ENCODE results near the gene XCL2.
"Not testable (repeated sequence)": the region's sequence is repeated elsewhere in the genome, so short reads cannot be mapped to it uniquely, and the experiment has no call there.

Gene XCL2

GRCh38 chr1:168582688-168583336, 39.0 kb upstream of the XCL2 start:
- DNase-seq (ENCODE audit: low read depth in 2 of 2) = peak; percentile 7 to 20
- H3K4me3 ChIP-seq (replicated peaks in 1 of 2; ENCODE audit: low read depth in 2 of 2, low read length in 2 of 2) = no peak overlapping the region
- no peak for TF ChIP-seq CTCF (IDR thresholded peaks at IDR 0.05; ENCODE audit: low read depth, low read length)

DNA sequence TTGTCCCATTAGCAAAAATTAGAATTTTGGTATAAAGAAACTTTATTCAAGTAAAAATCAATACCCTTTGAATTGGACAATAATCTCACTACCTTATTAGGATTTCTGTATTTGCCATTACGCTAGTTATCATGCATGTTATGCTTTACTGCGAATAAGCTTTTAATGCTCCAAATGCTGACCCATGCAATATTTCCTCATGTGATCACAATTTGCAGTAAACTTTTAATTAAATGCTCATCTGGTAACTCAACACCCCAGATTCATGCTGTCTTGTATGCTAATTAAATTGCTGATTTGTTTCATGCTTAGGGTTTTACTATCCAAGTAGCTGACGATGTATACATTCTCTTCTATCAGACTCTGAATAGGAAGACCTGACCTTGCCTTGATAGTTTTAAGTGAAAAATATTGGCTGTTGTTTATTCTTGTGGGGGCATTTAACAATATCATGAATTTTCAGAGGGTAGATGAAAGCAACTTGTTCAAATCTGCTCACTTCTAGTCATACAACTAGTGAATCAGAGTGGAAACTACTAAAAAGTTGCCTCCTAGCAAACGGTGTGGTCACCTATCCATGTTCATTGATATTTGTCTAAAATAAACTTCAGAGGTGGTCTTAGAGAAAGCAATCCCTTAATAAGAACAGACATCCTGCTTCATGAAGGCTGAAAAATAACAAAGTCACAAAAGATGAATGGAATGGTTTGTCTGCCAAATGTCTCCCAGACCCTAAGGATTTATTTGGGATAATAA, 38.2 kb upstream of the XCL2 start:
- H3K4me3 ChIP-seq (replicated peaks in 1 of 2; ENCODE audit: low read depth in 2 of 2, low read length in 2 of 2) = no peak overlapping the region
- no peak for TF ChIP-seq CTCF (IDR thresholded peaks at IDR 0.05; ENCODE audit: low read depth, low read length)
- DNase-seq (ENCODE audit: low read depth in 2 of 2) = no peak

GRCh38 chr1:168580991-168581390, 37.2 kb upstream of the XCL2 start:
- H3K4me3 ChIP-seq (replicated peaks in 1 of 2; ENCODE audit: low read depth in 2 of 2, low read length in 2 of 2); DNase-seq (ENCODE audit: low read depth in 2 of 2): not testable (repeated sequence)

DNA sequence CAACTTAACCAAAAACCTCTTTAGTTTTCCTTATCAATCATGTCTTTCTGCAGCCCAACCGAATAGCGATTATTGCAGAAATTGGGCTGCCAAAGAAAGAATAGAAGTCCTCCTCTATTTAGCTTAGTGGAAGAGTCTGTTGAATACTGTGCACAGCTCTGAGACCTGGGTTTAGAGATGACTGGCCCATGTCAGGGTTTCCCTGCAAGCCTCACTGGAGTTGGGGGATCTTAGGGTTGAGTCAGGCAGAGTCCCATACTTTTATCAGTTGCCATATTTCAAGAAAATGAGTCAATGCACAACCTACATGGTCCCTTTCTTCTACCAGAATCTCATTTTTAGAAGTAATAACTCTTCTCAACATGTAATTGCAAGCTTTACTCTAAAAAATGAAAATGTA, 36.5 kb upstream of the XCL2 start:
- not testable (repeated sequence) for H3K4me3 ChIP-seq (replicated peaks in 1 of 2; ENCODE audit: low read depth in 2 of 2, low read length in 2 of 2); DNase-seq (ENCODE audit: low read depth in 2 of 2)

- H3K4me3 ChIP-seq (replicated peaks in 1 of 2; ENCODE audit: low read depth in 2 of 2, low read length in 2 of 2); DNase-seq (ENCODE audit: low read depth in 2 of 2): not testable (repeated sequence)
Measured at GRCh38 chr1:168578531-168579185, 34.9 kb upstream of the XCL2 start.

- DNase-seq (ENCODE audit: low read depth in 2 of 2); H3K4me3 ChIP-seq (replicated peaks in 1 of 2; ENCODE audit: low read depth in 2 of 2, low read length in 2 of 2): not testable (repeated sequence)
Measured at GRCh38 chr1:168576245-168576688, 32.5 kb upstream of the XCL2 start, which contains the start of gene XCL1. TSS of gene XCL1 (plus strand) at chr1:168576605. CDS start at chr1:168576638, 33 bp downstream.

- DNase-seq (ENCODE audit: low read depth in 2 of 2) = peak; percentile 66 to 74
- TF ChIP-seq CTCF (IDR thresholded peaks at IDR 0.05; ENCODE audit: low read depth, low read length) = peak; percentile 47
- H3K4me3 ChIP-seq (replicated peaks in 1 of 2; ENCODE audit: low read depth in 2 of 2, low read length in 2 of 2) = not testable (repeated sequence)
Measured at GRCh38 chr1:168574234-168574633, 30.4 kb upstream of the XCL2 start.

DNA sequence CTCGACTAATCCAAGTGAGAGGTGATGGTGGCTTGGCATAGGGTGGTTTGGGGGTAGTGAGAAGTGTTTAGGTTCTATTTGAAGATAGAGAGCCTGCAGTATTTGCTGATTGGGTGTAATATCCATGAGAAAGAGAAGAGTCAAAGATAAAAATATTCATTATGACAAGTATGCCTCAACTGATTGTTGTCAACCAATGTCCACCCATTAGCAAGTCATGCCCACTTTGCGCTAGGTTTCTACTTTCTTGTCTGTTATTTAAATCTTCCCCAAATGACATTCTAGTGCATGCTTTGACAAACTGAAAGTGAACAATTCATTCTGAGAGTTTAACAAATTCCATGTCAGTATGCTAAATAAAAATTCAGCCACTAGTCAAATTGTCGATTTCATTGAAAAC, 28.8 kb upstream of the XCL2 start:
- DNase-seq (ENCODE audit: low read depth in 2 of 2) = no peak

More for the DNA sequence above, 28.8 kb upstream of the XCL2 start:
- TF ChIP-seq CTCF (IDR thresholded peaks at IDR 0.05; ENCODE audit: low read depth, low read length) = no peak
- H3K4me3 ChIP-seq (replicated peaks in 1 of 2; ENCODE audit: low read depth in 2 of 2, low read length in 2 of 2) = no peak overlapping the region

All from cardiac fibroblast (primary cell).